HG02571 (cell line): ENCODE data around the gene ZIC2.

Experiments
- ATAC-seq: cut with Tn5 transposase; IDR thresholded peaks from one replicate; pipeline ENCODE4 v1.9.1; 2021; ENCODE audit warnings: mild to moderate bottlenecking, moderate library complexity; ENCODE audit not compliant: unreplicated experiment

The ZIC2 gene

GRCh38 chr13:99959540-99960230, 21.9 kb upstream of the ZIC2 start:
- no peak for ATAC-seq

GRCh38 chr13:99960663-99961311, 20.8 kb upstream of the ZIC2 start:
- ATAC-seq, result no peak

- ATAC-seq, result no peak
Measured at GRCh38 chr13:99961636-99962035, 19.9 kb upstream of the ZIC2 start.

GRCh38 chr13:99962242-99962641, 19.3 kb upstream of the ZIC2 start:
- ATAC-seq, result no peak

- ATAC-seq, result no peak
Measured at GRCh38 chr13:99963816-99964339, 17.7 kb upstream of the ZIC2 start.

- no peak for ATAC-seq
Measured at GRCh38 chr13:99965329-99966000, 16.1 kb upstream of the ZIC2 start.

- no peak for ATAC-seq
Measured at GRCh38 chr13:99966064-99966805, 15.3 kb upstream of the ZIC2 start.

GRCh38 chr13:99967498-99967868, 14.1 kb upstream of the ZIC2 start:
- ATAC-seq, result no peak

GRCh38 chr13:99967869-99968520, 13.6 kb upstream of the ZIC2 start:
- no peak for ATAC-seq

GRCh38 chr13:99968521-99969452, 12.8 kb upstream of the ZIC2 start:
- ATAC-seq, result no peak

GRCh38 chr13:99969453-99969918, 12.1 kb upstream of the ZIC2 start:
- ATAC-seq, result no peak

- no peak for ATAC-seq
Measured at GRCh38 chr13:99969919-99970650, 11.5 kb upstream of the ZIC2 start.

GRCh38 chr13:99970651-99971575, 10.7 kb upstream of the ZIC2 start:
- no peak for ATAC-seq

GRCh38 chr13:99971576-99972189, 9.9 kb upstream of the ZIC2 start, which contains the start of gene ZIC5:
Gene ZIC5 (minus strand): TSS chr13:99971767. CDS start chr13:99971603, 164 bp downstream.
- ATAC-seq, result no peak

- ATAC-seq, result no peak
Measured at GRCh38 chr13:99972190-99972731, 9.3 kb upstream of the ZIC2 start.

GRCh38 chr13:99973163-99973807, 8.3 kb upstream of the ZIC2 start:
- ATAC-seq, result no peak
